KG1 (cell line): ENCODE results near the gene RPP25.
A peak's percentile ranks its signal among the peaks of the same experiment; 100 is the strongest.
"Not testable (repeated sequence)": the region's sequence is repeated elsewhere in the genome, so short reads cannot be mapped to it uniquely, and the experiment has no call there.

Experiments used
- DNase-seq: peaks from one replicate; lab custom pipeline; 2025; lab: John Stamatoyannopoulos, UW

RPP25 gene

DNA sequence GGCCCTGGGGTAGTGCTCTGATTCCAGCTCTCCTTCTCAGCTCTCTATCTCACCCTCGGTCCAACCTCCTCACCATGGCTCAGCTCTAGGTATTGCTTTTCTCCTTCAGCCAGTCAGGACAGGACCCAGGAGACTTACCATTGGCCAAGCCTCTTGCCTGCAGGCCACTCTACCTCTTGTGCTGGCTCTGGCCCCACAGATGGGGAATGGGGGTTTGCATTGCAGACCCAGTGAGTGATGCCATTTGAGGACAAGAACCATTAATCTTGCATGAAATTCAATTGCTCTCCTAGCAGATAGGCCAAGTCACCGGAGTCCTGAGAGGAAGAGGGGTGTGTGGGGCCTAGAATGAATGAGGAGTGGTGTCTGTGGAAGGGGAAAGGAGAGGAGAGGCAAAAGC lies 6.1 kb upstream of the RPP25 start:
- DNase-seq, result no peak

DNA sequence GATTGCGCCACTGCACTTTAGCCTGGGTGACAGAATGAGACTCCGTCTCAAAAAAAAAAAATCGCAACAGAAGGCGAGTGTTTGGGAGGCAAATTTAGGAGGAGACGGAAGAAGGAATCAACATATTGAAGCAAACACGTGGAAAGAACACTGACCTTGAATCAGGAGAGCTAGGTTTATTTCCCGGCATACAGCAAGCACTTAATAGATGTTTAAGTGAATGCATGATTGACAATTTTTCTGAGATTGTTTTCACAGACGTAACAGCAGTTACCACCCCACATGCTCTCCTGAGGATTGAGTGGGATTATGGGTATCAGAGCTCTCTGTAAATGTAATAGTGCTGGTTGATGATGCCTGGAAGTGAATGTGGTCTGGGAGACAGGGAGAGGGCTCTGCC lies 5.6 kb upstream of the RPP25 start:
- no peak for DNase-seq

DNA sequence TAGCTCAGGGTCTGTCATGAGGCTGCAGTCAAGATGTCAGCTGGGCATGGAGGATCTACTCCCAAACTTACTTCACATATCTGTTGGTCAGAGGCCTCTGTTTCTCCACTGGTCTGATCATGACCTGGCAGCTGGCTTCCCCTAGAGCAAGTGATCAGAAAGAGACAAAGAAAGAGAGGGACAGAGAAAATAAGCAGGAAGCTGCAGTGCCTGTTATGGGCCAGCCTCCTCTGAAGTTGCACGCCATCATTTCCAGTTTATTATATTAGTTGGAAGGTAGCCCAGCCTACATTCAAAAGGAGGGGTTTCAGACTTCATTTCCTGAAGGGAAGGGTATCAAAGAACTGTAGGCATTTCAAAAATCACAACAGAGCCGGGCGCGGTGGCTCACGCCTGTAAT lies 5.0 kb upstream of the RPP25 start:
- DNase-seq, result no peak

DNA sequence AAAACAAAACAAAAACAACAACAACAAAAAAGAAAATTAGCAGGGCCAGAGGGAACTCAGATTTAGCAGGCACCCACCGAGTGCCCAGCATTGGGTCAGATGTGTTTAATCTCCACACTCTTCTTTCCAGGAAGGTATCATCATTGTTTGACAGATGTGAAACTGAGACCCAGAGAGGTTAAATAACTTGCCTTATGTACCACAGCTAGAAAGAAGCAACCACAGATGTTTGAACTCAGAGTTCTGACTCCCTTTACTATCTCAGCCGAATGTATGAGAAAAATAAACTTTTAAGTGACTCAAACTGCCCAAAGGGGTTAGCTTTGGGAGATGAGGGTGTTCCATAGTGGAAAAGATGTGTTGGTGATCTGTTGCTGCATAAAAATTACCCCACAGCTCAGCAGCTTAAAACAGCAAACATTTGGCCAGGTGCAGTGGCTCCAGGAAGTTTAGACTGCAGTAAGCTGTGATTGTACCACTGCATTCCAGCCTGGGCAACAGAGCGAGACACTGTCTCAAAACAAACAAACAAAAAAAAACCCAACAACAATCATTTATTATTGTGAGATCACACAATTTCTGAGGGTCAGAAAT lies 4.5 kb upstream of the RPP25 start:
- DNase-seq, result no peak

DNA sequence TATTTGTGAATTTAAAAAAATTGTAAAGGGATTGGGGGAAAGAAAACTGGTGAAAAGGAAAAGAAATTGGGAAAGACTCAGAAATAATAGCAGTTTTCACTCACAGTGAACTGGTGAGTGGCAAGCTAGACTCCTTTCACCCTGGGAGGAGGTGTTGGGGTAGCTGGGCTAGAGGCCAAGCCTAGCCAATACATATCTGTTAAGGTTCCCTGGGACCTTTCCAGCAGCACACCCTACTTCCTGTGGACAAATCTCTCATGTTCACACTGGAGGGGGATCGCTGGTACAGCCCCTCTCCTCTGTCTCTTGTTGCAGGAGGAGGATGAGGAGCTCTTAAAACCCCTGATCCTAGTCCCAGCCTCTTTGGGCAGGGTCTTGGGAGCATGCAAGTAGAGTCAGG lies 3.7 kb upstream of the RPP25 start:
- DNase-seq, result no peak

DNA sequence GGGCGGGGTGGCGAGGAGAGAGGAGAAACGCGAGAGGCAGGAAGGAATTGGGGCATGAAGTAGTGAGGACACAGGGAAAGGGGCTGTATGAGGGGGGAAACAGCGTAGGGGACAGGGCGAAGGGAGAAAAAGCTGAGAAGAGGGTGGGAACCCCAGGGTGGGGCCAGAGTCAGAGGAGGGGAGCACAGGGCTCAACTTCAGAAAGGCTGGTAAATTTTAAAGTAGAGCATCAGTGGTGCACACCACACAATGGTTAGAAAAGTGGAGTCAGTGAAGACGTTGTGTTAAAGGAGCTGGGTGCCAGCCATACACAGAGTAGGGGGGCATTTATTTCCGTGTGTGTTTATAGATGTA lies 3.0 kb upstream of the RPP25 start:
- DNase-seq, result no peak

DNA sequence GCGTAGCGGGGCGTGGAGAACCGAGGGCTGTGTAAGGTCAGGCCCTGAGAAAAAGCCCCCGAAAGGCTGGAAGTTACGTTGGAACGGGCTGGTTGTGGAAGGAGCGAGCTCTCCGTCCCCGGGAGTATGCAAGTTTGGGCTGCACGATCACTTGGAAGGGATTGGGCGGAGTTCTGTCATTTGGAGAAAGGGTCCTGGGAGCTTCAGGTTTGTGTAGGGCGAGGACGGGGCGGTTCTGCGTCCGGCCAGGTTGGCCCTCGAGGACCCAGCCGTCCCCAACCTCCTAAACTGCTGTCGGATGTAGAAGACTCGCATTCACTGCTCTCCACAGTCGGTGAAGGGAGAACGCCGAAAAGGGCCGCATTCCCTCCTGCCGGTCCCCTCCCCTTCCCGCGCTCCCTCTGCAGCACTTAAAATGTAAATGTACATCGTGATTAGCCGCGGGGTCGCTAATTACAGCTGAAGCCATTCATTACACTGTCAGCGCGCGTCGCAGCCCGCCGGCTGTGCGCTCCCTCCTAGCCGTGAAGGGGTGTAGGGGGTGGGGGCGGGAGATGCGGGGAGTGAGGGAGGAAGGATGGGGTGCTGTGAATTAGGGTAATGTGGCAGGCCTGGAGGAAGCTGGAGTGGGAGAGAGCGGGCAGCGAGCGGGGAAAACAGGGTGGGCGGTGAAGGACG lies 2.5 kb upstream of the RPP25 start:
- no peak for DNase-seq

DNA sequence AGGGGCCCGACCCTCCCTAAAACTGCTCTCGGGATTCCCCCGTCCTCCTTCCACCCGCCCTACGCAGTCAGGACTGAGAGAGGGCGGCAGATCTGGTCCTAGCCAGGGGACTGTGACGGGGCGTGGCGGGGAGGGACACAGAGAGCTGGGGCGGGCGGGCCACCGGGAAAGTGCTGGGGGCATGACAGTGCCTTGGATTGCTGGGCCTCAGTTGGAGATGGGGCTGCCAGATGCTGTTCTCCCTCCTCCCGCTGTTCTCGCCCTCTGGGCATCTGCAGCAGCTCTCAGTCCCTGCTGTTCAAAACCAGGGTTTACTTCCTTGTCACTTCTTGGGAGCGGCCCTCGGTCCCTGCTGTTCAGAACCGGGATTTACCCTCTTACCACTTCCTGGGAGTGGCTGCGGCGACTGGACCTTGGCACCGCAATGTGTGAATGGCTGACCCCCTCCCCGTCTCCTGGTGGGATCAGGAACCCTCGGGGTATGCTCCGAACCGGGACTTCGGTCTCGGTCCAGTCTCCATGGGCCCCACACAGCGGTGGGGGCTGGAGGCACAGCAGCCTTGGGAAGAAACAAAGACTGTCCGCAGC lies 1.8 kb upstream of the RPP25 start:
- no peak for DNase-seq

DNA sequence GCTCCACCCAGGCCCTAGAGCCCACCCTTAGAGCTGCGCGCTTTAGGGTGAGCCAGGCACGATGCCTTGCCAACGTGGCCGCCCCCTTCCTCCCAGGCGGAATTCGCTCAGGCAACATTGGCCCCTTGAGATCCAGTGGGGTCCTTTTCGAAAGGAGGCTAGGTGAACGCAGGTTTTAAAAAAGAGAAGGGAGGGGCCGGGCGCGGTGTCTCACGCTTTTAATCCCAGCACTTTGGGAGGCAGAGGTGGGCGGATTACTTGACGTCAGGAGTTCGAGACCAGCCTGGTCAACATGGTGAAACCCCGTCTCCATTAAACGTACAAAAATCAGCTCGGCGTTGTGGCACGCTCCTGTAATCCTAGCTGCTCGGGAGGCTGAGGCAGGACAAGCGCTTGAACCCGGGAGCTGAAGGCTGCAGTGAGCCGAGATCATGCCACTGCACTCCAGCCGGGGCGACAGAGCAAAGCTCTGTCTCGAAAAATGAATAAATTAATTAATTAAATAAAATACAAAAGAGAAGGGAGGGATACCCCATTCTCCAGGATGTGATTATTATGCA lies 984 bp upstream of the RPP25 start:
- no peak for DNase-seq

DNA sequence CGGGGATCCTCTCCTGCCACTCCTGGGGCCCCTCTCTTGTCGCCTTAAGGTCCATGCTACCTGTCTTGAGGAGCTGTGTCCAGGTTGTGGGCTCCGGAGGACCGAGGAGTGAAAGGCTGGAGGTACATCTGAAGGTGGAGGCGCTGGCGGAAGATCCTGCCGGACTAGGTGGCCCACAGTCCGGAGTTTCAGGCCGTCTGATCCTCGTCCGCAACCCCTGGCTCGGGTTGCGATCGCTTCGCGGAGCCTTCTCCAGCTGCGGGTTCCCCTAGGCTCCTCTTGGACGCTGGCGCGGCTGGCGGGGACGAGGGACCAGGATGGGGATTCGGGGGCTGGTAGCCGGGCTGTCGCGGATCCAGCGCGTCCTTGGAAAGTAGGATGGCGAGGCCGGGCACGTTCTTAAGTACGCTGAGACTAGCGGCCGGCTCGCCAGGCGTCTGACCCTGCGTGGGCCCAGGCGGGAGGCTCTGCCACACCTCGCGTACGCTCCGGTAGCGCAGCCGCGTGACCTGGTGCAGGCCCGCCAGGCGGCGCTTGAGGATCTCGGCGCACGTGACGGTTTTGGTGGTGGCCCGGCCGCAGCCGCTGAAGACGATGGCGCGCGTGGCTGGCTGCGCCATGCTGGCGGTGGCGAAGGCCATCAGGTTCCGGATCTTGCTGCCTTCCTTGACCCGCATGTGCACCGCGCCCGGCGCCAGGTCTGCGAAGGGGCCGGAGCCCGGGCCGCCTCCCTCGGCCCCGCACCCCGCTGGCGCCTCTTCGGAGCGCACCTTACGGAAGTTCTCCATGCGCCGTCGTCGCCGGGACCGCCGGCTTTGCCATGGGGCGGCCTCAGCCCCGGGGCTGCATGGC lies 550 bp downstream of the RPP25 start:
- no peak for DNase-seq

DNA sequence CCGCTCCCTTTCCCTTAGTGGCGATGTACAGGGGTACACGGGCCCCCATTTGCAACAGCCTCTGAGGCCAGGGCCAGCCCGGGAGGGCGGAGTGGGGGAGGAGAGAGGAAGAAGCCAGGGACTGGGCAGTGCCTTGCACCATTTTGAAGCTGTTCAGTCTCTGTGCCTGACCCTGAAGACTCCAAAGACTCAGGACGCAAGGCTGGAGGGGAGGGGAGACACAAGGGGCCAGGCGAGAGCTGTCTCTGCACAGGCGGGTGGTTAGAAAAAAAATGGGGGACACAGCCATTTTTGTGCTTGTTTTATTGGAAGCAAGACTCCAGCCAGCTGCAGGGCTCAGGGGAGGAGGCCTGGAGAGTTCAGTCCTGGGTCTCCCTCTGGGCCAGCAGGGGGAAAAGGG lies 1.6 kb downstream of the RPP25 start:
- DNase-seq, result no peak

DNA sequence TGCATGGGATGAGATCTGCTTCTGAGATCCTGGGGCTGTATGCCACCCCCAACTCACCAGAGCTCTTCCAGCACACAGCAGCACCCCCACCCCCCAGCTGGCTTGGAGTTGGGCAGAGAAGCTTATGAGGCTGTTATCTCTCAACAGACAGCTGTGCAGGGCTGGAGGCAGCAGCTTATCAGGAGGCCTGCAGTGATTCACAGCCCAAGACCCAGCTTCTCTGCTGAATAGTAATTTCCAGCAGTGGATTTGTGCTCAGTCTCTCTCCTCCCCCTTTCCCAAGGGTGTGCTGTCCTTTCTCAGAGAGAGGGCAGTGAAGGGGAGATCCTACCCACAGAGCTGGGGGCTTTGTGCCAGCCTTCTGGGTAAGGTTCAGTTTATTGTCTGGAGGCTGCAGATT lies 2.1 kb downstream of the RPP25 start:
- DNase-seq, result no peak

DNA sequence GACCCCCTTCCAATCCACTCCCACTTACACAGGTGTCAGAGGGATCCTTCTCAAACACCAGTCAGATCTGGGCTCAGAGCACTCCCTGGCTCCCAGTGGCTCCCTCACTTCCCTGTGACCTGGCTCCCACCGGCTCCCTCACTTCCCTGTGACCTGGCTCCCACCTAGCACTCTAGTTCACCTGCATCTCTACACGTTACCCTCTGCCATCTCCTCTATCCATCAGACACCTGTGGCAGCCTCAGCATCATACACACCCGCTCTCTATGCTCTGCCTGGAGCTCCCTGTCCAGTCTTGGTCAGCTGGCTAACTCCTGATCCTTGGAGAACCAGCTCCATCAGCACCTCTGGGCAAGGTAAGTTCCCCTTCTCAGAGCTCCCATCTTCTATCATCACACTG lies 5.6 kb downstream of the RPP25 start:
- no peak for DNase-seq

DNA sequence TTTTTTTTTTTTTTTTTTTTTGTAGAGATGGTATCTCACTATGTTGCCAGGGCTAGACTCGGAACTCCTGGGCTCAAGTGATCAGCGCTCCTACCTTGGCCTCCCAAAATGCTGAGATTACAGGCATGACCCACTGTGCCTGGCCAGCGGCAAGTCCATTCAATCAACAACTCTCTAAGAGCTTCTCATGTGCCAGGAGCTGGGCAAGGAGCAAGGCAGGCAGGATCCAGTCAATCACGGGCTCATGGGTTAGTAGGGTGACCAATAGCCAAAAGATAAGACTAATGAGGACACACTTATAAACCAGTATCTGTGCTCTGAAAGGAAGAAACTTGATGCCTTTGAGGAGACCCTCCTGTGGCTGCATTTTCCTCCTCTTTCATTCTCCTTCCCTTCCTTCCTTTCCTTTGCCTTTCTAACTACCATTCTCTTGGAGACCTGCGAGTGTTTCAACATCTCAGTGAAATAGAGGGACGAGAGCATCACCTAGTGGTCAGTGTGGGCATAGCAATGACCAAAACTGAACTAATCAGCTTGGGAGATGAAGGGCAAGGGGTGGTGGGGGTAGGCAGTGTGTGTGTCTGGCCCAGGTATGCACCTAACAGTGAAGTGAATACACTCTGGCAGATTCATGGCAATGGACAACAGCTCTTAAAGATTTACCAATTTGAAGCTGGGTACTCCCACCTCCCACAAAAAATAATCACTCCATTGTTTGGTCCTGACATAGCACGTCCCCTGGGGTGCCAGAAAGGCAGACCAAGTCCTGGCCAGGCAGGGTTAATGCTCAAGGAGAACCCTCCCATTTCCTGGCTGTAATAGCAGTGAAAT lies 6.3 kb downstream of the RPP25 start:
- DNase-seq, result peak; percentile 63

DNA sequence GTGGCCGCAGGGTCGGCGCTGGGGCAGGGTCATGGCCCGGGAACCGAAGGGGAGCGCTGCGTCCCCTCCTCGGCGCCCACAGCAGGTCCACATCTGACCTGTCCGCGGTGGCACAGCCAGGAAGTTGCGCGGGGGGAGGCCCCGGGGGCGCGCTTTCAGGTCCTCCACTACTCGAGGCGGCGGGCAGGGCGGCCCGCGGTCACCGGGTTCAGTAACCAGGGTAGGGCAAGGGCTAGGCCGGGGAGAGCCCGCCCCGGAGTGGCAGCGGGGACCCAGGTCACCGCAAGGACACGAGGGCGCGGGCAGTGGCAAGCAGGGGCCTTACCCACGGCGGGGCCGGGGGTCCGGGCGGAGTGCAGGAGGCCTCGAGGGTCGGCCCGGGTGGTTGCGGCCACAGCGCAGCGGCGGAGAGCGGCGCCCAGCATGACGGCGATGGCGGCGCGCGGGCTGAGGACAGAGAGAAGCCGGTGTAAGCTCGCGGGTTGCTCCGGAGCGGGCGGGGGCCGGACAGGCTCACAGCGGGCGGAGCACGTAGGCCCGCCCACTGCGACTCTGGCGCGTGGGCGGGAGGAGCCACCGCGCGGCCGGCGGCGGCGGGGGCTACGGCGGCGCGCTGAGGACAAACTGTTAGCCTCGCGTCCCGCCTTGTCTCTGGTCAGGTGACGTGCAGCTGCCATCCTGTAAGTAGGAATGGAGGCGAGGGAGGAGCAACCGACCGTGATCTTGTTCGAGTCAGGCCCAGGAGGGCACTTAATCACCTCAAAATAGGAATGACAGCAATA lies 18.8 kb downstream of the RPP25 start, which contains the start of gene COX5A:
TSS of gene COX5A (minus strand) at position 484 of the 782 bp plus-strand sequence. CDS start at position 425, 59 bp downstream.
- DNase-seq, result peak; percentile 91

DNA sequence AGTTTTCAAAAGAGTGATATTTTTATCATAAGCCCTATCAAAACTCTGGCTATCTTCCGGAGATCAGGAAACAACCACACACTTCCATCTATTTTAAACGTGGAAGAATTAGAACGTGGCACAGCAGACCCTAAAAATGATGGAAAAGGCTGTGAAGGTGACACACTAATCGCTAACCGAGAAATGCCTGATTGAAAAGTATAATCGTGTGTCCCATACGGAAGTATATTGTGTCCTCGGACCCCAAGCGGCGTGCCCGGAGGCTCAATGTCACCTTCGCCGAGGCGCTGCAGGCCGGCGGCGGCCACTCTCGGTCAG lies 19.3 kb downstream of the RPP25 start:
- DNase-seq, result peak; percentile 63

DNA sequence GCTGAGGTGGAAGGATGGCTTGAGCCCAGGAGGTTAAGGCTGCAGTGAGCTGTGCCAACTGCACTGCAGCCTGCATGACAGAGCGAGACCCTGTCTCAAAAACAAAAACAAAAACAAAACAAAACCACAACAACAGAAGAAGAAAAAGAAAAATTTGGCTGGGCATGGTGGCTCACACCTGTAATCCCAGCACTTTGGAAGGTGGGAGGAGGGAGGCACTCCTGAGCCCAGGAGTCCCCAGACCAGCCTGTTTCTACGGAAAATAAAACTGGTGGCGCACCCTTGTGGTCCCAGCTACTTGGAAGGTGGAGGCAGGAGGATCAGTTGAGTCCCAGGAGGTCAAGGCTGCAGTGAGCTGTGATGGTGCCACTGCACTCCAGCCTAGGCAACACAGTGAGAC lies 21.4 kb downstream of the RPP25 start:
- DNase-seq, result not testable (repeated sequence)

DNA sequence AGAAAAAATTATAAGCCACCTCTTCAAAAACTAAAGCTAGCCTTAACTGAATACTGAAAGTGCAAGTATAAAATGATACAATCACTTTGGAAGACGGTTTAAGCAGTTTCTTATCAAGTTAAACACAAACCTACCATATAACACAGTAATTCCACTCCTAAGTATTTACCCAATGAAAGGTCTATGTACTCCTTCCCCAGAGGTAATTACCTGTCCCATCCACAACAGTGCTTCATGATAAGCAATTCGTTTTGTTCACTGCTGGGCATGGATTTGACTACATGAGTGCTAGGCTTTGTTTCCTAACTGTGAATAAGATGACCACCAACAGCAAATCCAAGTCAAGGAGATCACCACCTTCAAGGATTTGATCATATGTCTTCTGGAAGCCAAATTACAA lies 23.0 kb downstream of the RPP25 start:
- DNase-seq, result no peak

DNA sequence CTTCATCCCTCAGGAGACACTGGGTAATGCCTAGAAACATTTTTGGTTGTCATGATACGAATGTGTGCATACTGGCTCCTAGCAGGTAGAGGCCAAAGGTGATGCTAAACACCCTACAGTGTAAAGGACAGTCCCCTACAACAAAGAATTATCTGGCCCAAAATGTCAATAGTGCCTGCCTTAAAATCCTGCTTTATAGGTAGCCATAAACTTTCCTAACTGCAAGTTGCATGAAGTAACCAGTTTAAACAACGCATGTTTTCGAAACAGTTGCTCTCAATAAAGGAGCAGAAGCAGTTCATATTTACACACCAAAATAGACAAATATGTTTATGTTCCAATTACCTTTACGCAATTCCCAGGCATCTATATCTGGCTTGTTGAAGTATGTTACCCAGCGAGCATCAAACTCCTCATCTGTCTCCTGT lies 27.8 kb downstream of the RPP25 start:
- DNase-seq, result no peak

DNA sequence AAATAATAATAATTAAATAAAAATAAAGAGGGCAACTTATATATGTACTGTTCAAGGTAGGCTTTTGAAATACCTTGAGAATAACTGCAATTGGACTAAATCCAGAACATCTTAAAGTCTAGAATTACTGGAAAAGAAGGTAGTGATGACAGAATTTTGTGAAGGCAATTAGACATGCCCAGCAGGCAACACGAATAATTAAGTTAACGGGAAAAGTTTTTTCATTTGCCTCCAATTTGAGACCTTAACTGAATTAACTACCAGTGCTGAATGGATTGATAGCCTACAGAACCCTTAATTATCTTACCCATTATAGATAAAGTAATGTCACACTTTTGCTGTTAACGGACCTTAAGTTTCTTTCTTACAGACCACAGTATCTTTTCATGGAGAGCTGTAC lies 32.0 kb downstream of the RPP25 start:
- DNase-seq, result no peak

DNA sequence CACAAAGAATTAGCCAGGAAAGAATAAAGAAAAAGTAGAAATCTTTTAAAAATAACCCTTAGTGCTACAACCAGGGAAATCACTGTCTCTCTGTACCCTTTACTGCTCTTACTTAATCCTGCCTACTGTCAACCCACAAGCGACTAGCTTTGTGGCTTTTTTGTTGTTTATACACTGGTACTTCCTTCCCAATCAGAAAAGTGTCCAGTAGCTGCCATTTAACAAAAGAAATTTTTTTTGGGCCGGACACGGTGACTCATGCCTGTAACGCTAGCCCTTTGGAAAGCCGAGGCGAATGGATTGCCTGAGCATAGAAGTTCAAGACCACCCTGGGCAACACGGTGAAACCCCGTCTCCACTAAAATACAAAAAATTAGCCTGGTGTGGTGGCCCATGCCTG lies 36.1 kb downstream of the RPP25 start:
- no peak for DNase-seq
